MV-4-11 (cell line): ENCODE results near the gene SERTAD1.
A peak's percentile ranks its signal among the peaks of the same experiment; 100 is the strongest.

Source experiments
- DNase-seq: peaks from one replicate; lab custom pipeline; 2025; lab: John Stamatoyannopoulos, UW

SERTAD1 gene

GRCh38 chr19:40425450-40426287 lies at the start of gene SERTAD1:
Gene SERTAD1, minus strand, starts transcription at chr19:40425992. Its CDS starts 2,446 bp downstream, at chr19:40423546.
- peak; percentile 100 for DNase-seq

- no peak for DNase-seq
These were observed 48.9 kb upstream of the SERTAD1 start for GRCh38 chr19:40474737-40475136.

- no peak for DNase-seq
These were observed 46.7 kb upstream of the SERTAD1 start for GRCh38 chr19:40472516-40472915.

- no peak for DNase-seq
These were observed 45.3 kb upstream of the SERTAD1 start for GRCh38 chr19:40471111-40471510.

GRCh38 chr19:40469011-40469410 lies 43.2 kb upstream of the SERTAD1 start:
- DNase-seq = peak; percentile 69

GRCh38 chr19:40466985-40467734 lies 41.4 kb upstream of the SERTAD1 start, which contains the start of gene SPTBN4:
Gene SPTBN4, plus strand, starts transcription at chr19:40467001. Its CDS starts 5,621 bp downstream, at chr19:40472622.
- no peak for DNase-seq

- DNase-seq = no peak
These were observed 40.6 kb upstream of the SERTAD1 start for GRCh38 chr19:40466219-40466984.

GRCh38 chr19:40465557-40466218 lies 39.9 kb upstream of the SERTAD1 start, which contains the start of gene BLVRB:
Gene BLVRB, minus strand, starts transcription at chr19:40465745. Its CDS starts 57 bp downstream, at chr19:40465688.
- DNase-seq = peak; percentile 100

GRCh38 chr19:40465025-40465556 lies 39.3 kb upstream of the SERTAD1 start:
- peak; percentile 99 for DNase-seq

- peak; percentile 81 for DNase-seq
These were observed 38.5 kb upstream of the SERTAD1 start for GRCh38 chr19:40464059-40465024.

GRCh38 chr19:40463587-40464037 lies 37.8 kb upstream of the SERTAD1 start:
- peak; percentile 59 for DNase-seq

- peak; percentile 93 for DNase-seq
These were observed 36.0 kb upstream of the SERTAD1 start for GRCh38 chr19:40461669-40462221.

GRCh38 chr19:40460185-40460584 lies 34.4 kb upstream of the SERTAD1 start:
- DNase-seq = no peak

- no peak for DNase-seq
These were observed 32.8 kb upstream of the SERTAD1 start for GRCh38 chr19:40458597-40458974.

GRCh38 chr19:40457953-40458596 lies 32.3 kb upstream of the SERTAD1 start:
- DNase-seq = no peak

- peak; percentile 47 for DNase-seq
These were observed 31.3 kb upstream of the SERTAD1 start for GRCh38 chr19:40457048-40457447.

- peak; percentile 17 for DNase-seq
These were observed 28.2 kb upstream of the SERTAD1 start for GRCh38 chr19:40453943-40454342.

GRCh38 chr19:40453151-40453735 lies 27.5 kb upstream of the SERTAD1 start:
- DNase-seq = no peak

GRCh38 chr19:40452016-40452415 lies 26.2 kb upstream of the SERTAD1 start:
- no peak for DNase-seq
